ENCODE measurements around the gene MEGF11.

- TF ChIP-seq, protein P1, sequence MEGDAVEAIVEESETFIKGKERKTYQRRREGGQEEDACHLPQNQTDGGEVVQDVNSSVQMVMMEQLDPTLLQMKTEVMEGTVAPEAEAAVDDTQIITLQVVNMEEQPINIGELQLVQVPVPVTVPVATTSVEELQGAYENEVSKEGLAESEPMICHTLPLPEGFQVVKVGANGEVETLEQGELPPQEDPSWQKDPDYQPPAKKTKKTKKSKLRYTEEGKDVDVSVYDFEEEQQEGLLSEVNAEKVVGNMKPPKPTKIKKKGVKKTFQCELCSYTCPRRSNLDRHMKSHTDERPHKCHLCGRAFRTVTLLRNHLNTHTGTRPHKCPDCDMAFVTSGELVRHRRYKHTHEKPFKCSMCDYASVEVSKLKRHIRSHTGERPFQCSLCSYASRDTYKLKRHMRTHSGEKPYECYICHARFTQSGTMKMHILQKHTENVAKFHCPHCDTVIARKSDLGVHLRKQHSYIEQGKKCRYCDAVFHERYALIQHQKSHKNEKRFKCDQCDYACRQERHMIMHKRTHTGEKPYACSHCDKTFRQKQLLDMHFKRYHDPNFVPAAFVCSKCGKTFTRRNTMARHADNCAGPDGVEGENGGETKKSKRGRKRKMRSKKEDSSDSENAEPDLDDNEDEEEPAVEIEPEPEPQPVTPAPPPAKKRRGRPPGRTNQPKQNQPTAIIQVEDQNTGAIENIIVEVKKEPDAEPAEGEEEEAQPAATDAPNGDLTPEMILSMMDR (IDR thresholded peaks at IDR 0.05; ENCODE audit: low read depth, low read length) = no peak
- TF ChIP-seq EZH2phosphoT487 (IDR thresholded peaks at IDR 0.05; ENCODE audit: low read depth) = no peak
These were observed 62.8 kb downstream of the MEGF11 start for GRCh38 chr15:66190746-66191145.

Measured in OCI-LY3 (cell line).